ENCODE results near the gene IGSF21. TPM values are rescaled to one million over a fixed set of nuclear protein-coding genes. Genes with fewer than 3 reads are reported as not detected.

IGSF21 gene
- total RNA-seq, 1 donor, result not detected

- Histone ChIP-seq H4K20me1 (ENCODE audit: insufficient read depth, low read length) (no peaks in the 10 kb centered on the region), H3K27me3 (ENCODE audit: insufficient read depth, low read length) (no peaks in the 10 kb centered on the region), H3K27ac (ENCODE audit: low read depth, low read length) (no peak overlapping the region), H3K4me3 (ENCODE audit: insufficient read depth, low read length) (no peak overlapping the region), H3K79me2 (ENCODE audit: insufficient read depth, low read length) (no peaks in the 10 kb centered on the region), H3K4me2 (ENCODE audit: insufficient read depth, low read length) (no peak overlapping the region), H3K9me3 (ENCODE audit: low read depth, low read length) (no peaks in the 10 kb centered on the region), H3K4me1 (ENCODE audit: insufficient read depth, low read length) (peaks cover 5% of the 10 kb centered on the region), H3K36me3 (ENCODE audit: insufficient read depth, low read length) (no peaks in the 10 kb centered on the region), H2AFZ (ENCODE audit: low read length) (no peak overlapping the region)
- DNase-seq (ENCODE audit: insufficient read length, low spot score, missing footprints), result no peak
- no peak for TF ChIP-seq CTCF (IDR thresholded peaks at IDR 0.05; ENCODE audit: extremely low read depth, low read depth, low read length)
Measured at GRCh38 chr1:18141661-18142060, 34.1 kb downstream of the IGSF21 start.

GRCh38 chr1:18142471-18142870, 34.9 kb downstream of the IGSF21 start:
- H3K4me3 ChIP-seq (ENCODE audit: insufficient read depth, low read length), result no peak overlapping the region
- H3K36me3 ChIP-seq (ENCODE audit: insufficient read depth, low read length), result no peaks in the 10 kb centered on the region
- H4K20me1 ChIP-seq (ENCODE audit: insufficient read depth, low read length), result no peaks in the 10 kb centered on the region
- no peaks in the 10 kb centered on the region for H3K27me3 ChIP-seq (ENCODE audit: insufficient read depth, low read length)
- no peak overlapping the region for H2AFZ ChIP-seq (ENCODE audit: low read length)
- no peak for TF ChIP-seq CTCF (IDR thresholded peaks at IDR 0.05; ENCODE audit: extremely low read depth, low read depth, low read length)
- H3K27ac ChIP-seq (ENCODE audit: low read depth, low read length), result no peak overlapping the region
- H3K9me3 ChIP-seq (ENCODE audit: low read depth, low read length), result no peaks in the 10 kb centered on the region
- H3K79me2 ChIP-seq (ENCODE audit: insufficient read depth, low read length), result no peaks in the 10 kb centered on the region
- no peak for DNase-seq (ENCODE audit: insufficient read length, low spot score, missing footprints)
- H3K4me2 ChIP-seq (ENCODE audit: insufficient read depth, low read length), result no peak overlapping the region
- peaks cover 5% of the 10 kb centered on the region for H3K4me1 ChIP-seq (ENCODE audit: insufficient read depth, low read length)

- no peaks in the 10 kb centered on the region for H4K20me1 ChIP-seq (ENCODE audit: insufficient read depth, low read length)
- peaks cover 5% of the 10 kb centered on the region for H3K4me1 ChIP-seq (ENCODE audit: insufficient read depth, low read length)
- no peaks in the 10 kb centered on the region for H3K79me2 ChIP-seq (ENCODE audit: insufficient read depth, low read length)
- H3K4me2 ChIP-seq (ENCODE audit: insufficient read depth, low read length), result no peak overlapping the region
- no peak overlapping the region for H3K4me3 ChIP-seq (ENCODE audit: insufficient read depth, low read length)
- no peak for TF ChIP-seq CTCF (IDR thresholded peaks at IDR 0.05; ENCODE audit: extremely low read depth, low read depth, low read length)
- H2AFZ ChIP-seq (ENCODE audit: low read length), result no peak overlapping the region
- DNase-seq (ENCODE audit: insufficient read length, low spot score, missing footprints), result no peak
- H3K9me3 ChIP-seq (ENCODE audit: low read depth, low read length), result no peaks in the 10 kb centered on the region
- H3K36me3 ChIP-seq (ENCODE audit: insufficient read depth, low read length), result no peaks in the 10 kb centered on the region
- H3K27ac ChIP-seq (ENCODE audit: low read depth, low read length), result no peak overlapping the region
- no peaks in the 10 kb centered on the region for H3K27me3 ChIP-seq (ENCODE audit: insufficient read depth, low read length)
Measured at GRCh38 chr1:18142969-18143368, 35.4 kb downstream of the IGSF21 start.

GRCh38 chr1:18144062-18144461, 36.5 kb downstream of the IGSF21 start:
- Histone ChIP-seq H3K79me2 (ENCODE audit: insufficient read depth, low read length) (no peaks in the 10 kb centered on the region), H2AFZ (ENCODE audit: low read length) (no peak overlapping the region), H3K36me3 (ENCODE audit: insufficient read depth, low read length) (no peaks in the 10 kb centered on the region), H4K20me1 (ENCODE audit: insufficient read depth, low read length) (no peaks in the 10 kb centered on the region), H3K4me1 (ENCODE audit: insufficient read depth, low read length) (peaks cover 5% of the 10 kb centered on the region), H3K27ac (ENCODE audit: low read depth, low read length) (no peak overlapping the region), H3K4me3 (ENCODE audit: insufficient read depth, low read length) (no peak overlapping the region), H3K27me3 (ENCODE audit: insufficient read depth, low read length) (no peaks in the 10 kb centered on the region), H3K4me2 (ENCODE audit: insufficient read depth, low read length) (no peak overlapping the region), H3K9me3 (ENCODE audit: low read depth, low read length) (no peaks in the 10 kb centered on the region)
- DNase-seq (ENCODE audit: insufficient read length, low spot score, missing footprints), result no peak
- TF ChIP-seq CTCF (IDR thresholded peaks at IDR 0.05; ENCODE audit: extremely low read depth, low read depth, low read length), result no peak
